HuH-7 (cell line): ENCODE data around the gene SUSD4.

Experiments
- DNase-seq: peaks from one replicate; pipeline ENCODE4 v3.0.0; 2011; ENCODE audit warnings: low spot score

SUSD4 gene

DNA sequence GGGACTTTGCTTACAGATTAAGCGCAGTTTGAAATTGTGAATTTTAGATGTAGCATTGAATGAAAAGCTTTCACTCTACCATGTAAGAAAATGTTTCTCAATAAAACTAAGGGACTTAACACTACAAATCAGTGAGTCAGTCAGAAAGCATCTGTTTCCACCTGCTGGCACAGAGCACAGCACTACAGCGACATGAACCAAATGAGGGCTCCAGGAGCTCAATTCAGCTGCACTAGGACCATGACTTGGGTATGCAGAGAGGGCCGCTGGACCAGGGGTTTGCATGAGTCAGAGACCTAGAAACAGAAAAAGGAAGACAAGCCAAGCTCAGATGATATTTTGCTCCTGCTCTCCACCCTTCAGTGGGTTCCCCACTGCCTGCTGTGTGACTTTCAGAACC, 5.2 kb downstream of the SUSD4 start:
- no peak for DNase-seq

GRCh38 chr1:223355699-223356098, 8.3 kb downstream of the SUSD4 start:
- DNase-seq: no peak

- no peak for DNase-seq
These were observed 10.0 kb downstream of the SUSD4 start for GRCh38 chr1:223353939-223354338.

GRCh38 chr1:223352944-223353343, 11.0 kb downstream of the SUSD4 start:
- no peak for DNase-seq

- no peak for DNase-seq
These were observed 13.5 kb downstream of the SUSD4 start for GRCh38 chr1:223350361-223350908.

GRCh38 chr1:223349241-223349640, 14.7 kb downstream of the SUSD4 start:
- no peak for DNase-seq

GRCh38 chr1:223348439-223348838, 15.5 kb downstream of the SUSD4 start:
- DNase-seq: no peak

DNA sequence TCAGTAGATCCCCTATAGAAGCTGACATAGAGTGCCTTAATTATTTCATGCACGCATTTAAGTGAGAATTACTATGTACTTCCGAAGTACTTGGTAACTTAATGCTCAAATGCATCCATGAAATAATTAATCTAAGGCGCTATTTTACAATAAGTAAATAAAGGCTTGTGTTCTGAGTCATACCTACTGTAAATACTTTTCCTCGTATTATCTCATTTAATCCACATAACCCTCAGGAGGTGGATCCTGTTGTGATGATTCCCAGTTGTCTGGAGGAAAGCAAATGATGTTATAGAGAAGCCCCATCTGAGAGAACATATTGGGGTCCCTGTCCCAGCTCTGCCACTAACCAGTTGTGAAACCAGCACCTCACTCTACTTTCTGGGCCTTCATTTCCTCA, 16.4 kb downstream of the SUSD4 start:
- no peak for DNase-seq

DNA sequence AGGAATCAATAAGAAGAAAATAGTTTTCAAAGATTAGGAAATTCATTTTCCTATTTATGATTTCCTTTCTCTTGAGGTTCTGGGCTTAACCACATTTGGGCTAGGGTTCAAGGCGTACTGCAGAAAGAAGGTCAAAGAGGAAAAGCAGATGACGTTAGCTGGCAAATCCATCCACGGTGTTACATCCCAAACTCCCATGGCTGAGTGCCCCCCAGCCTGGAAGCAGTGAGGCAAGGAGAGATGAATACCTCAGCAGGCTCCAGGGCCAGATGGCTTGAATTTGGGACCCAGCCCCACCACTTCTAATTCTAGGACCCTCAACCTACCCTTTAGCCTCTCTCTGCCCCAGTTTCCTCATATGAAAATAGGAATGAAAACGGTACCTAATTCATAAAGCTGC, 17.7 kb downstream of the SUSD4 start:
- no peak for DNase-seq

DNA sequence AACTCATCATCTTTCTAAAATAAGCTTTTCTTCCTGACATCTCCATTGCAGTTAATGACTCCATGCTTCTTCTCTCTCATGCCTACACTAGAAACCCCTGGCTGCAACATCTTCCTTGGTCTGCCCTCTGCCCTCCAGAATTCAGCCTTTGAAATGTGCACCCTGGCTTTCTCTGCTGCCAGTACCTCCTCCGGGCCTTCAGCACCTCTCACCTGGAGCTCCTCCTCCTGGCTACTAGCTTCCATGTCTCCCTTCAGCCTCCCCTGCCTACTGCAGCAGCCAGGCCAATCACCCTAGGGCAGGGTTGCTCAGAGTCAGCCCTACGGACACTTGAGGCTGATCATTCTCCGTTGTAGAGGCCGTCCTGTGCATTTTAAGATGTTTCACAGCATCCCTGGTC, 18.3 kb downstream of the SUSD4 start:
- DNase-seq: no peak

DNA sequence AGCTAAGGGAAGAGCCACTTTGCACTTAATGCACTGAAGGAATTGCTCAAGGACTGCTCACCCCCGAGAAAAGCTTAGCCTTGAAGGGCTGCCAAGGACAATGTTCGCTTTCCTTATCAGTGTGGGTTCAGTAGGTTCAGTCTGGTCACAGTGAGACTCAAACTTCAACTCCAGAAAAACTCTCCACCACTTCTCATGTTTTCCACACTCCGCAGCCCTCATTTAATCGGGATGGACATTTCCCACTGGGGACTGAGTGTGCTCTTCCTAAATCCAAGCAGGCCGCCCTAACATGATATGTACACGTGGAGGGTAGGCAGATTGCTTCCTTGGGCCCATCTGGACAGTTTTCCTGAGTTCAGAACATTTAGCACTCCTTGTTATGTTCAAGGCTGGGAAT, 19.5 kb downstream of the SUSD4 start:
- DNase-seq: no peak

GRCh38 chr1:223343692-223344091, 20.3 kb downstream of the SUSD4 start:
- no peak for DNase-seq

- DNase-seq: no peak
These were observed 22.9 kb downstream of the SUSD4 start for GRCh38 chr1:223341121-223341520.

DNA sequence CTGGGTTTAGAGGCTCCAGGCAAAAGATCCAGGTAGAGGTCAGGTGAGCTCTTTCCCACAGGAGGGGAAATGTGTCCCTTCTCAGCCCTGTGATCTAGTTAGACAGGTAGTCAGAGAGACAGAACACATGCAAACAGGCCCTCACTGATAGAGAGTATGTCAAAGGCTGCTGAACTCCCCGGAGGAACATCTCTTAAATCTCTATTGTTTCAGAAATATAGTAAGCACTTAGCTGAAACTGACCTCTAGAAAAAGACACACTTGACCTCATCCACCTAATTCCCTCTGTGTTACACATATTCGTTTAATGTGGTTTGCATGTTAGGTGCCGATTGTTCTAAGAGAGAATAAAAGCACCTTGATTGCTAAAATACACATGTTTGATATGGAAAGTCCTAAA, 23.3 kb downstream of the SUSD4 start:
- no peak for DNase-seq

DNA sequence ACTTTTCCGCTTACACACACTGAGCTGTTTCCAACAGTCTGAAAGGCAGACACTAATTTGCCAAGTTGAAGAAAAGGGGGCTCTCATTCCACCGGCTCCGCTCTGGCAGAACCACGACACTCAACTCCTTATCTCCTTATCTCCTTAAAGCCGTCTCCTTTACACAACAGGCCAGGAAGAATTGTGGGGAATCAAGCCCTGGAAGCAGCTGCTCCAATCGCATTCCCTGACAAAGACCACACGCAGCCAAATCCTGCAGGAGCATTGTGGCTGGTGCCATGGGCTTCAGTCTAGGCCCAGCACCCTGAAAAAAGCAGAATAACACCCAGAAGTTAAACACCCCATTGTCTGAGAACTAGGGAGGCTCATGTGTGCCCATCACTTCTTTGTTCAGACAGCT, 24.1 kb downstream of the SUSD4 start:
- DNase-seq: no peak

DNA sequence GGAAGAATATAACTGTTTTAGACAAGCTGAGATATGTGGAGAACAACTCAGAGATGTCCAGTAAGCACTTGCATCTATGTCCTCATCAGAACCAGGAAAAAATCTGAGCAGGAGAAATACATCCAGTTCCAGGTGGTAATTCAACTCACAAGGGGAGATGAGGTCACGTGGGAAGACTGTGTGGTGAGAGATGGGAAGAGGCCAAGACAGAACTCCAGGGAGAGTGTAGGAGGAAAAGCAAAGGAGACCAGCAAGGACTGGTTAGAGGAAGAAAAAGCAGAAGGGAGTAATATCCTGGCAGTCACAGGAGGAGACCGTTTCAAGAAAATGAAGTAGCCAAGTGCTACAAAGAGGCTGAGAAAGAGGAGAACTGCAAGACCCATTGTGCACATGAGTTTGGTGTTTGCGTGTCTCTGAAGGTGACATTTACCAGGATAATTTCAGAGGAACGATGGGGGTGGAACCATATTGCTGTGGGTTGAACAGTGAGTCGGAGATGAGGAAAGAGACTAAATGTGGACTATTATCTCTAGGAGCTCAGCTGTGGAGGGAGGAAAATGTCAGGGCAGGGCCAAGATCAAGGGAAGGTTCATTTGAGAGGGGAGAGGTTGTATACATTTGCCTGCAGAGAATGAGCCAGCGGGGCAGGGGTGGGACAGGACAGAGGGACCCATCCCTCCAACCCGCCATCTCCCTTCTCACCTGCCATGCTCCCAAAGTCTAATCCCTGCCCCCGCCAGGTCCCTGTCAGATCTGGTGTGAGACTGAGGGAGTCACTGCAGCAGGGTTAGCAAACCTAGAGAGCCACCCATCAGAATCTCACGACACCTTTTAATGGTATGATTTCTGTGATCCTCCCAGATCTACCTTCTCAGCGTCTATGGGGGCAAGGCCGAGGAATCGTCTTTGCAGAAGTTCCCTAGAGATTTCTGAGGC, 24.9 kb downstream of the SUSD4 start:
- no peak for DNase-seq

- no peak for DNase-seq
These were observed 26.7 kb downstream of the SUSD4 start for GRCh38 chr1:223337174-223337869.

DNA sequence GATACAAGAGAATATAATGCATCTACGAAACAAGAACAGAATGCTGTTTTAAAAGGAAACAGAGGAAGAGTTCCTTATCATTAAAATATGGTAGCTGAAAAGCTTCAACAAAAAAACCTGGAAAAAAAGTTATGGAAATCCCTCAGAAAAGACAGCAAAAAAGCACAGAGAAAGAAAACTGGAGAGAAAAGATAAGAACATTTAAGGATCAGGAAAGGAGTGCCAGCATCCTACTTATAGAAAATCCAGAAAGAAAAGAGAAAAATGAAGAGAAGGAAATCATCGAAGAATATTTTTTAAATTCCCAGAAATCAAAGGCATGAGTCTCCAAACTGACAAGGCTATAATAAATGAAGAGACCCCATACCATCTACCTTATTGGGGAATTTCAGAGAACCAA, 29.8 kb downstream of the SUSD4 start:
- DNase-seq: no peak

- DNase-seq: no peak
These were observed 31.0 kb downstream of the SUSD4 start for GRCh38 chr1:223332997-223333396.

- DNase-seq: no peak
These were observed 32.0 kb downstream of the SUSD4 start for GRCh38 chr1:223331929-223332328.

DNA sequence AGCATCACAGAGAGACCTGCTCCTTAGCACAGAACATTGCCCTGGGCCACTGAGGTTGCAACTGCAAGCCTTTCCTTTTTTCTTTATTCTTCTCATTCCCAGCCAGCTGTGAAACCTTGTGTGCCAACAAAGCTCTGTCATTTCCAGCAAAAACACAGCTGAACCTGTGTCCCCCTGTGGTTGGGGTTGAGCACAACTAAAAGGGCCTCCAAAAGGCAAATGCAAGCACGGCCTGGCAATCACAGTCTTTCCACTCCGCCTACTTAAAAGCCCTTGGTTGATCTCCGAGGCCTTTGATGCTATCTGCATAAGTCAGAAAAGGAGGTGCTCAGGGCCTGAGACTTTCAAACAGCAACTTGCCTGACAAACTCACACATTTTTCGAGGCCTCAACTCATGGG, 32.7 kb downstream of the SUSD4 start:
- DNase-seq: no peak

DNA sequence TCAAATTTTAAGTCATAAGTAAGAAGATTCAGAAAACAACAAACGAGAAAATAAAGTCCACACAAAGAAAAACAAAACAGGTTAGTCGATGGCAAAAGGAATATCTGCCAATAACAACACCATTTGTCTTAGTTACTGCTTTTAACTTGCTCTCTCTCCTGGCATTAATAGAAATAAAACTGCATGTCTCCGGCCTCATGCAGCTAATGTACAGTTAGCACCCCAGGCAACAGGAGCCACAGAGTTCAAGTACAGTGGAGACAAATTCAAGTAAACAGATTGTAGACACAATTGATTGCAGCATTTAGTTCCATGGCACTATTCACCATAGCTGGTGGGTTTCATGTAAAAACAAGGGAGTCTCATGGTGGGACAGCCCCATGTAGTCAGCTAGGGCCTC, 33.5 kb downstream of the SUSD4 start:
- no peak for DNase-seq
